Measurements from ENCODE around the gene KNDC1.

KNDC1 gene

DNA sequence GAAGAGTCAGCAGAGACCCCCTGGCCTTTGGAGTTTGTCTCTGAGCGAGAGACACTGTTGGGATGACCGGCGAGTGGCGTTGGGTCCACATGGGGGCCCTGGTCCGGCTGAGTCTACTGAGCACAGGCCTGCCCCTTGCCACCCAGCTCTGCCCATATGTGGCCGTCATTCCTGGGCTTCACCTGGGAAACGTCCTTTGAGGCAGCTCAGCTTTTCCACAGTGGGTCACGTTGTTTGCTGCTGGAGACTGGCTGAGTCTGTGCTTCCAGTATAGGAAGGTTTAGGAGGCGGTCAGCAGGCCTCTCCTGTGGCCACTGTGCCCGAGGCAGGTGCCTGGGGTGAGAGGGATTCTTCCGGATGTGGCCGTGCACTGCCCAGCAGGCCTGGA lies 99.6 kb downstream of the KNDC1 start:
- Histone ChIP-seq H3K27me3 (ENCODE audit: insufficient read depth, poor library complexity, severe bottlenecking) (no peaks in the 10 kb centered on the region), H3K27ac (replicated peaks) (peak overlapping the region; percentile 20)

DNA sequence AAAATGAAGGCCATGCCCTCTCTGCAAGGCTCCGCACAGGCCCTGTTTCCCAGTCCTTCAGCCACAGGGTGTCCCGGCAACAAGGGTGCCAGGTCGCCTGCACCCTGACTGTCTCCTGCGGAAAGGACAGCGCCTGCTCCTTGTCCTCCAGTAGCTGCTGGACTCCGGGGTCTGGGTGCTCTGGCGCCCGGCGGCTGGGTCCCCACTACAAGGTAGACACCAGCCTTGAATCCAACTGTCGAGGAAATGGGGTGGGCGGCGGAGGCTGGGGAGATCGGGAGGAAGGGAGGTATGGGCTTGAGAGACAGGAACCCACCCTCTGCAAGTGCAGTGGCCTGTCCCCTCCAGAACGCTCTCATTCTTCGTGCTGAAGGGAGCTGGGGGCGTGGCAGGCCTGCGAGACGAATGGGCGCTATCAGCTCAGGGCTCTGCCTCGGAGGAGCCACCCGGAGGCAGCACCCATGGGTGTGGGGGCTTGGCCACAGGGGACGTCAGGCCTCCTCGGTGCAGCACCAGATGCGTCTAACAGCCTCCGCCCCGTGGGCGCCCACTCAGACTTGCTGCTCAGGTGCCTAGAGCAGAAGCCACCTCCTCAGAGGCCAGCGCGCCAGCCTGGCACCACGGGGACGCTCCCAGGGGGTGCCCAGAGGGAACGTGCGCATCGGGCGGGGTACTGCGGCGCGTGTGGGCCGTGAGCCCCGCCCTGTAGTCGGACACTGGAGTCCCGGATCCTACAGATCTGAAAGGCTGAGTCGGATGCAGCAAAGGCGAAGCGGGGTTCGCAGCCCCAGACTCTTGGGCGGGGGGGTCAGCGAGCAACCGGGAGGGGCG lies 101.1 kb downstream of the KNDC1 start:
- H3K4me3 ChIP-seq (replicated peaks; ENCODE audit: insufficient read depth, low read length) = peak overlapping the region; percentile 39
- H3K27ac ChIP-seq (replicated peaks) = peak overlapping the region; percentile 62
- H3K27me3 ChIP-seq (ENCODE audit: insufficient read depth, poor library complexity, severe bottlenecking) = no peaks in the 10 kb centered on the region
- DNase-seq (ENCODE audit: low read depth in 1 of 2, low spot score in 1 of 2) = peak in 1 of 2 experiments; percentile 56
- TF ChIP-seq GABPA (IDR thresholded peaks at IDR 0.05; ENCODE audit: low read depth) (no peak), POLR2AphosphoS5 (IDR thresholded peaks at IDR 0.05; ENCODE audit: low read depth) (no peak), SPI1 (IDR thresholded peaks at IDR 0.05; ENCODE audit: borderline replicate concordance, low read depth) (no peak)
- TF ChIP-seq, protein P1, sequence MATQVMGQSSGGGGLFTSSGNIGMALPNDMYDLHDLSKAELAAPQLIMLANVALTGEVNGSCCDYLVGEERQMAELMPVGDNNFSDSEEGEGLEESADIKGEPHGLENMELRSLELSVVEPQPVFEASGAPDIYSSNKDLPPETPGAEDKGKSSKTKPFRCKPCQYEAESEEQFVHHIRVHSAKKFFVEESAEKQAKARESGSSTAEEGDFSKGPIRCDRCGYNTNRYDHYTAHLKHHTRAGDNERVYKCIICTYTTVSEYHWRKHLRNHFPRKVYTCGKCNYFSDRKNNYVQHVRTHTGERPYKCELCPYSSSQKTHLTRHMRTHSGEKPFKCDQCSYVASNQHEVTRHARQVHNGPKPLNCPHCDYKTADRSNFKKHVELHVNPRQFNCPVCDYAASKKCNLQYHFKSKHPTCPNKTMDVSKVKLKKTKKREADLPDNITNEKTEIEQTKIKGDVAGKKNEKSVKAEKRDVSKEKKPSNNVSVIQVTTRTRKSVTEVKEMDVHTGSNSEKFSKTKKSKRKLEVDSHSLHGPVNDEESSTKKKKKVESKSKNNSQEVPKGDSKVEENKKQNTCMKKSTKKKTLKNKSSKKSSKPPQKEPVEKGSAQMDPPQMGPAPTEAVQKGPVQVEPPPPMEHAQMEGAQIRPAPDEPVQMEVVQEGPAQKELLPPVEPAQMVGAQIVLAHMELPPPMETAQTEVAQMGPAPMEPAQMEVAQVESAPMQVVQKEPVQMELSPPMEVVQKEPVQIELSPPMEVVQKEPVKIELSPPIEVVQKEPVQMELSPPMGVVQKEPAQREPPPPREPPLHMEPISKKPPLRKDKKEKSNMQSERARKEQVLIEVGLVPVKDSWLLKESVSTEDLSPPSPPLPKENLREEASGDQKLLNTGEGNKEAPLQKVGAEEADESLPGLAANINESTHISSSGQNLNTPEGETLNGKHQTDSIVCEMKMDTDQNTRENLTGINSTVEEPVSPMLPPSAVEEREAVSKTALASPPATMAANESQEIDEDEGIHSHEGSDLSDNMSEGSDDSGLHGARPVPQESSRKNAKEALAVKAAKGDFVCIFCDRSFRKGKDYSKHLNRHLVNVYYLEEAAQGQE (IDR thresholded peaks at IDR 0.05; ENCODE audit: insufficient replicate concordance, low read depth) = no peak
- TF ChIP-seq, protein P2, sequence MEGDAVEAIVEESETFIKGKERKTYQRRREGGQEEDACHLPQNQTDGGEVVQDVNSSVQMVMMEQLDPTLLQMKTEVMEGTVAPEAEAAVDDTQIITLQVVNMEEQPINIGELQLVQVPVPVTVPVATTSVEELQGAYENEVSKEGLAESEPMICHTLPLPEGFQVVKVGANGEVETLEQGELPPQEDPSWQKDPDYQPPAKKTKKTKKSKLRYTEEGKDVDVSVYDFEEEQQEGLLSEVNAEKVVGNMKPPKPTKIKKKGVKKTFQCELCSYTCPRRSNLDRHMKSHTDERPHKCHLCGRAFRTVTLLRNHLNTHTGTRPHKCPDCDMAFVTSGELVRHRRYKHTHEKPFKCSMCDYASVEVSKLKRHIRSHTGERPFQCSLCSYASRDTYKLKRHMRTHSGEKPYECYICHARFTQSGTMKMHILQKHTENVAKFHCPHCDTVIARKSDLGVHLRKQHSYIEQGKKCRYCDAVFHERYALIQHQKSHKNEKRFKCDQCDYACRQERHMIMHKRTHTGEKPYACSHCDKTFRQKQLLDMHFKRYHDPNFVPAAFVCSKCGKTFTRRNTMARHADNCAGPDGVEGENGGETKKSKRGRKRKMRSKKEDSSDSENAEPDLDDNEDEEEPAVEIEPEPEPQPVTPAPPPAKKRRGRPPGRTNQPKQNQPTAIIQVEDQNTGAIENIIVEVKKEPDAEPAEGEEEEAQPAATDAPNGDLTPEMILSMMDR (IDR thresholded peaks at IDR 0.05; ENCODE audit: insufficient read depth, low read length) = no peak

More for the DNA sequence above, 99.6 kb downstream of the KNDC1 start:
- no peak overlapping the region for H3K4me3 ChIP-seq (replicated peaks; ENCODE audit: insufficient read depth, low read length)
- no peak for DNase-seq (ENCODE audit: low read depth in 1 of 2, low spot score in 1 of 2)
- TF ChIP-seq POLR2AphosphoS5 (IDR thresholded peaks at IDR 0.05; ENCODE audit: low read depth) = no peak
- no peak for TF ChIP-seq GABPA (IDR thresholded peaks at IDR 0.05; ENCODE audit: low read depth)
- no peak for TF ChIP-seq SPI1 (IDR thresholded peaks at IDR 0.05; ENCODE audit: borderline replicate concordance, low read depth)
- TF ChIP-seq, protein P1 (IDR thresholded peaks at IDR 0.05; ENCODE audit: insufficient replicate concordance, low read depth) = no peak
- TF ChIP-seq, protein P2 (IDR thresholded peaks at IDR 0.05; ENCODE audit: insufficient read depth, low read length) = no peak

DNA sequence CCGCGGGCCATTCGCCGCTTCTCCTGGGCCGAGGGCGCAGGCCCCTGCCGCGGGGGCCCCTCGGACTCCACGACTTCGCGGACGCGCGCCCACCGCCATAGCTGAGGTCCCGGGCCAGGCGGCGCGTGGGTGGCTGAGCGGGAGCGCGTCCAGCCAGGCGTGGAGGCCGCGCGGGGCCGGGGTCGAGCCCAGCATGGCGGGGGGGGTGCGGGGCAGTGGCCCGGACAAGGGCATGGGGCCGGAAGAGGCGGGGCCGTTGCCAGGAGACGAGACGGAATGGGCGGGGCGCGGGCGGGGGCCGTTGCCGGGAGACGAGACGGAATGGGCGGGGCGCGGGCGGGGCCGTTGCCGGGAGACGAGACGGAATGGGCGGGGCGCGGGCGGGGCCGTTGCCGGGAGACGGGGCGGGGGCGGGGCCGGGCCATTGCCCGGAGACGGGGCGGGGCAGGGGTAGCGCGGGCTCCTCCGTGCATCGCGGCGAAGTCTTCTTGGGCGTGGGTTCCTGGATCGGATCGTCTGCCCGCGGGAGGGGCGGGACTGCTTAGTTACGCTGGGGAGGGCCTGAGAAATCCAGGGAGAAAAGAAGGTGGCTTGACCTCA lies 101.8 kb downstream of the KNDC1 start:
- H3K27me3 ChIP-seq (ENCODE audit: insufficient read depth, poor library complexity, severe bottlenecking) = no peaks in the 10 kb centered on the region
- TF ChIP-seq, protein P1 (IDR thresholded peaks at IDR 0.05; ENCODE audit: insufficient replicate concordance, low read depth) = no peak
- TF ChIP-seq SPI1 (IDR thresholded peaks at IDR 0.05; ENCODE audit: borderline replicate concordance, low read depth) (no peak), POLR2AphosphoS5 (IDR thresholded peaks at IDR 0.05; ENCODE audit: low read depth) (peak; percentile 47; the same call in 1 of the 2 replicates)
- peak overlapping the region; percentile 39 for H3K4me3 ChIP-seq (replicated peaks; ENCODE audit: insufficient read depth, low read length)
- peak overlapping the region; percentile 62 for H3K27ac ChIP-seq (replicated peaks)
- DNase-seq (ENCODE audit: low read depth in 1 of 2, low spot score in 1 of 2) = peak; percentile 65 to 77
